WI38 (cell line): ENCODE data around the gene NUP160.
"Not testable (repeated sequence)": the region's sequence is repeated elsewhere in the genome, so short reads cannot be mapped to it uniquely, and the experiment has no call there.

Experiments used
- H3K4me3 ChIP-seq: 2 replicates; pipeline ENCODE4 v1.5.1; 2011; ENCODE audit warnings: low read depth, mild to moderate bottlenecking, control low read depth, low read length
- TF ChIP-seq, protein P1 (sequence below): IDR thresholded peaks from 2 replicates; pipeline ENCODE4 v1.5.1; 2012; ENCODE audit warnings: low read depth, mild to moderate bottlenecking, control low read depth, low read length

NUP160 gene

DNA sequence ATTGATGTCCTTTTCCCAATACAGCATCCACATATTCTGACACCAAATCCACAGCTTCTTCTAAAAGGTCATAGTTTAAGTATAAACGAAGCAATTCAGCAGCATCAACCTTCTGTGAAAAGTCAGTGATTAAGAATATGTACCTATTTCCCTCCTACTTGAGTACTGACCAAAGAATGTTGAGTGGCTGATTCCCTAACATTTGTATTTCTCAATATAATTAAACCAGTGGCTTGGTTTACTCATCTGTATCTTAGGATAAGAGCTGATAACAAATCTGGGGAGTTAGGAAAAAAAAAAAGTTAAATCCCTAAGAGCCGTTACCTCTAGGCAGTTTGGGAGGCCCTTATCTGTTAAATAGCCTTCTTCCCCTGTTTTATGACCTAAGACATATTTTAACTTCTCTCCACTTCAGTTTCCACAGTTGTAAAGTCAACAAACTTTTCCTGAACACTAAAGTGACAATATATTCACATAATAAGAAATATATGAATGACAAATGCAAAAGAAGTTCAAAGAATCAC lies 65.0 kb downstream of the NUP160 start:
- TF ChIP-seq, protein P1, sequence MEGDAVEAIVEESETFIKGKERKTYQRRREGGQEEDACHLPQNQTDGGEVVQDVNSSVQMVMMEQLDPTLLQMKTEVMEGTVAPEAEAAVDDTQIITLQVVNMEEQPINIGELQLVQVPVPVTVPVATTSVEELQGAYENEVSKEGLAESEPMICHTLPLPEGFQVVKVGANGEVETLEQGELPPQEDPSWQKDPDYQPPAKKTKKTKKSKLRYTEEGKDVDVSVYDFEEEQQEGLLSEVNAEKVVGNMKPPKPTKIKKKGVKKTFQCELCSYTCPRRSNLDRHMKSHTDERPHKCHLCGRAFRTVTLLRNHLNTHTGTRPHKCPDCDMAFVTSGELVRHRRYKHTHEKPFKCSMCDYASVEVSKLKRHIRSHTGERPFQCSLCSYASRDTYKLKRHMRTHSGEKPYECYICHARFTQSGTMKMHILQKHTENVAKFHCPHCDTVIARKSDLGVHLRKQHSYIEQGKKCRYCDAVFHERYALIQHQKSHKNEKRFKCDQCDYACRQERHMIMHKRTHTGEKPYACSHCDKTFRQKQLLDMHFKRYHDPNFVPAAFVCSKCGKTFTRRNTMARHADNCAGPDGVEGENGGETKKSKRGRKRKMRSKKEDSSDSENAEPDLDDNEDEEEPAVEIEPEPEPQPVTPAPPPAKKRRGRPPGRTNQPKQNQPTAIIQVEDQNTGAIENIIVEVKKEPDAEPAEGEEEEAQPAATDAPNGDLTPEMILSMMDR: no peak
- H3K4me3 ChIP-seq: no peak overlapping the region

DNA sequence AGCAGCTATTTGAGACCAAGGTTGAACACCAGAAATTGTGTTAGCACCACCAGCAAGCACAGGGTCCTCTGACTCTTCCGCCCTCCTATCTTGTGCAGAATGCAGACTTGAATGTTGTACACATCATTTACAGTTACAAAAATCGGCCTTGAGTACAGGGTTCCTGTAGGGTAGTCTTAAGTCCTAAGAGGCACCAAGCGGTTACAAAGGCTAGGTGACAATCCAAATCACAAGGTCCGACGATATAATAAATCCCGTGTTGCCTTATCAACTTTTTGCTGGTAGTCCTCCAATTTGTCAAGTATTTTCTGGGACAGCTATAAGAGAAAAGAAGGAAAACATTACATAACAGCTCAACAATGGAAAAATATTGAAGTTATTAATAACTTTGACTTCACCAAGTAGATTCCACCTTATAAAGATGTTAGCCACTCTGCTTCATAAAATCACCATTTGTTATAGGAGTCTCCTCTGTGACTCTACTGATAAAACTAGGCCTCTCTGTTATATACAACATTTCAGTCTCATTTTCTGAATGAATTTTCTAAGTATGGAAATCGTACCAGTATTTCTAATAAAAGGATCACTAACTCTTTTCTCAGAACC lies 69.2 kb downstream of the NUP160 start:
- TF ChIP-seq, protein P1: no peak

DNA sequence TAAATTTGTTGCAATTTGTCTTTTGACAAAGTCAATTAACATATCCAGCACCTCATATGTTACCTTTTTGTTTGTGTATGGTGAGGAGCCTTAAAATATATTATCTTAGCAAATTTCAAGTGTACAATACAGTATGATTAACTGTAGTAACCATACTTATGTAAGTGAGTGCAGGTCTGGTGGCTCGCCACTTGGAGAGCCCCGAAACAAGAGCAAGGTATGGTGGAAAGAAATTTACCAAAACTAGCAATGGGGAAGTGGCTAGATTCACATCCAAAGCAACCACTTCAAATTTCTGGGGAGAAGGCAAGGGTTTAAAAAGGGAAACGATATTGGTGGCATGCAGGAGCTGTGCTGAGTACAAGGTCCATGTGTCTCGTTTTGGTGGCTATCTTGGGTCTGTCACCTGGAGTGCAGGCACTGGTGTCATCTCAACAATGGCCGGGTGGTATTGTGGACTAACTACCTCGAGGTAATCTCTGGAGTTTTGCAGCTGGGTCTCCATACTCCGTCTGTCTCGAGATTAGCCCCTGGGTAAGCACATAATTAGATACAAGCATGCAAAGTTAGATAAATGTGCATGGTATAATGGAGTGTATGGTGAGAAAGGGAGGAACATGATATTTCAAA lies 72.8 kb downstream of the NUP160 start:
- H3K4me3 ChIP-seq: no peak overlapping the region
- TF ChIP-seq, protein P1: no peak

More for the DNA sequence above, 69.2 kb downstream of the NUP160 start:
- H3K4me3 ChIP-seq: no peak overlapping the region

DNA sequence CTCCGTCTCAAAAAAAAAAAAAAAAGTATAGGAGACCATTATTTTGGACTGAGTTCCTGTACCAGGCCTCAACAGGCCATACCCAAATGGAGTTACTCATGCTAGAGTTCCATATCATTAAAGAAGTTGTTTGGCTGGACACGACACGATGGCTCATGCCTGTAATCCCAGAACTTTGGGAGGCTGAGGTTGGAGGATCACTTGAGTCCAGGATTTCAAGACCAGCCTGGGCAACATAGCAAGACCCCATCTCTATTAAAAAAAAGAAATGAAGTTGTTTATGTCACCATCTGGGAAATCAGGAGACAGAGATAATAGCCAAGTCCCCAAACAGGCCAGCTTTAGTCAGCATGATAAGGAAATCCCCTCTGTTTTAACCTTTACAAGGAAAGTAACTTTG lies 74.3 kb downstream of the NUP160 start:
- TF ChIP-seq, protein P1: no peak
- no peak overlapping the region for H3K4me3 ChIP-seq

DNA sequence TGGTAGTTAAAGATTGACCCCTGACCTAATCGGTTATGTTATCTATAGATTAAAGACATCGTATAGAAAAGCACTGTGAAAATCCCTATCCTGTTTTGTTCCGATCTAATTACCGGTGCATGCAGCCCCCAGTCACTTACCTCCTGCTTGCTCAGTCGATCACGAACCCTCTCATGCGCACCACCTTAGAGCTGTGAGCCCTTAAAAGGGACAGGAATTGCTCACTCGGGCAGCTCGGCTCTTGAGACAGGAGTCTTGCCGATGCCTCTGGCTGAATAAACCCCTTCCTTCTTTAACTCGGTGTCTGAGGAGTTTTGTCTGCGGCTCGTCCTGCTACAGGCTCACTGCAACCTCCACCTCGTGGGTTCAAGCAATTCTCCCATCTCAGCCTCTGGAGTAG lies 78.6 kb downstream of the NUP160 start:
- not testable (repeated sequence) for H3K4me3 ChIP-seq

DNA sequence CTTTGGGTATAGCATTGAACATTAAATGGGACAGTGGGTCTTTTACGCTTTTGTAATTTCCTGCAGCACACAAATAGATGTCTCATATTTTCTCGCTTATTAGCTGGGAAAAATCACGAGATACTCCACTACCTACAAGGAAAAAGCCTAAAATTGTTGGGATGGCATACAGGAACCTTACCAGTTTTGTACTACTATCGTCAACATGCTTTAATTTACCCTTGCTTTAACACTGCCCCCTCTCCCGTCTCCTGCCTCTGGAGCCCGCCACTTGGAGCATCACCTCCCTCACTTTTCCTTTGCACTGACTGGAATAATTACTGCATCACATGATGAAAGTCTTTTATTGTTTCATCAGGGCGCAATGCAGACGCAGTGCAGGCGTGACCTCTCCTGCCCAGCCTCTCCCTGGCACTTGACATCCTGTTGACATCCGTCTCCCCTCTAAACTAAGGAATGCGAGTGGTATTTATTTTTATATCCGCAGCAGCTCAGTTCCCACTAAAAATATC lies 80.0 kb downstream of the NUP160 start:
- H3K4me3 ChIP-seq: peak overlapping the region; percentile 66
- TF ChIP-seq, protein P1: no peak

DNA sequence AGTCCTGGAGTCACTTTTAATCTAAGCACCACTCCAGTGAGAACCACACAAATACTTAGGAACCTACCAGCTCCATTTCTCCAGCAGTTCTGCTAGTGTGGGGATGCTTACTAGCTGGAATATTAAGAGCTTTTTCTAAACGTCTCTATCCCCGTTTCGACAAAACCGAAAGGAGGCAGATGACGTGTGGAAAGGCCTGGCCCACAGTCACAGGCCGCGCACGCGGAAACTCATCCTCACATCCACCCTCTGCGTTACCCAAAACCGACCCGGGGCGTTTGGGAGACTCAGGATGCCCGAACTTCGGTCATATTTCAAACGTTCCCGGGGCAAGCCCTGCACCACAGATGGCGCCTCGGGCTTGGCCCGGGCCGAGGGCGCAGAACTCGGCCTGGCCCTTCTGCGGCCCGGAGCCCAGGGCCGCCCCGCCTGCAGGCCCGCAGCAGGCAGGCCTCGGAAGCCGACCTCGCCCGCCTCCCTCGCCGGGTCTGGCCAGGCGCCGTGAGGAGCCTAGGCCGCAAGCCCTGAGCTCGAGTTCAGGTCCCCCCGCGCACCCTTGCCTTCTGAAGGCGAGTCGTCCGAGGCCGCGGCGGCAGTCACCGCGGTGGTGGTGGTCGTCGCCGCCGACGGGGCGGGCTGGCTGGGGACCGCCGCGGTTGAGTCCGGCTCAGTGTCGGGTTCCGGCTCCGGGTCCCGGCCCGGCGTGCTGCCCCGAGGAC lies 81.5 kb downstream of the NUP160 start:
- TF ChIP-seq, protein P1: no peak
- H3K4me3 ChIP-seq: peak overlapping the region; percentile 88
